Endothelial cell (in vitro differentiated cells): ENCODE data around the gene FBXL16. TPM values are rescaled to one million over a fixed set of nuclear protein-coding genes. Genes with fewer than 3 reads are reported as not detected.

ENCODE experiments used
- DNase-seq: peaks from one replicate; pipeline ENCODE4 v3.0.0; 2021; ENCODE audit warnings: low spot score
- H3K27ac Mint-ChIP-seq: one replicate; pipeline ENCODE4 v1.8.0; 2021; ENCODE audit warnings: mixed read lengths, inconsistent platforms; ENCODE audit not compliant: unreplicated experiment
- H3K27me3 Mint-ChIP-seq: one replicate; pipeline ENCODE4 v1.8.0; 2021; ENCODE audit warnings: mild to moderate bottlenecking, moderate library complexity, mixed read lengths, inconsistent platforms; ENCODE audit not compliant: unreplicated experiment
- H3K36me3 Mint-ChIP-seq: one replicate; pipeline ENCODE4 v1.8.0; 2021; ENCODE audit warnings: mild to moderate bottlenecking, low read depth, mixed read lengths, inconsistent platforms; ENCODE audit not compliant: unreplicated experiment
- H3K4me1 Mint-ChIP-seq: one replicate; pipeline ENCODE4 v1.8.0; 2021; ENCODE audit warnings: mild to moderate bottlenecking, mixed read lengths, inconsistent platforms; ENCODE audit not compliant: unreplicated experiment
- H3K4me3 Mint-ChIP-seq: one replicate; pipeline ENCODE4 v1.8.0; 2021; ENCODE audit warnings: mild to moderate bottlenecking, mixed read lengths, inconsistent platforms; ENCODE audit not compliant: unreplicated experiment
- H3K9me3 Mint-ChIP-seq: one replicate; pipeline ENCODE4 v1.8.0; 2021; ENCODE audit warnings: mixed read lengths, inconsistent platforms; ENCODE audit not compliant: unreplicated experiment
- CTCF ChIP-seq: fragments of 200-600 bp; sonication (generic); IDR thresholded peaks from one replicate; pipeline ENCODE4 v1.5.0; 2021; ENCODE audit warnings: antibody characterized with exemption; ENCODE audit not compliant: unreplicated experiment
- total RNA-seq: library from RNA; stranded (reverse); fragmentation: NEBNext Ultra II Directional; extraction: Animal tissue kit (Norgen Biotek cat#: 25700); gene quantifications from one replicate; pipeline ENCODE4 v1.2.1, GENCODE V29; 2021; ENCODE audit not compliant: unreplicated experiment

The FBXL16 gene
- total RNA-seq, 1 donor from 2014 or later: not detected

- Mint-ChIP-seq H3K4me1 (peaks cover 23% of the 10 kb centered on the region), H3K27ac (peak overlapping the region; percentile 36), H3K36me3 (peaks cover 10% of the 10 kb centered on the region), H3K27me3 (peaks cover 6% of the 10 kb centered on the region), H3K9me3 (no peaks in the 10 kb centered on the region), H3K4me3 (peak overlapping the region; percentile 85)
- no peak for TF ChIP-seq CTCF
- DNase-seq: no peak
Measured at GRCh38 chr16:739560-740458, 34.2 kb upstream of the FBXL16 start.

GRCh38 chr16:736936-737481, 31.4 kb upstream of the FBXL16 start:
- peaks cover 23% of the 10 kb centered on the region for H3K4me1 Mint-ChIP-seq
- no peak for TF ChIP-seq CTCF
- H3K36me3 Mint-ChIP-seq: peaks cover 18% of the 10 kb centered on the region
- DNase-seq: no peak
- H3K27me3 Mint-ChIP-seq: peaks cover 8% of the 10 kb centered on the region
- H3K4me3 Mint-ChIP-seq: no peak overlapping the region
- H3K27ac Mint-ChIP-seq: no peak overlapping the region
- H3K9me3 Mint-ChIP-seq: no peaks in the 10 kb centered on the region

- no peaks in the 10 kb centered on the region for H3K9me3 Mint-ChIP-seq
- H3K4me3 Mint-ChIP-seq: no peak overlapping the region
- H3K36me3 Mint-ChIP-seq: peaks cover 19% of the 10 kb centered on the region
- peaks cover 23% of the 10 kb centered on the region for H3K4me1 Mint-ChIP-seq
- no peak overlapping the region for H3K27ac Mint-ChIP-seq
- H3K27me3 Mint-ChIP-seq: peaks cover 8% of the 10 kb centered on the region
- DNase-seq: no peak
- TF ChIP-seq CTCF: no peak
Measured at GRCh38 chr16:735982-736453, 30.4 kb upstream of the FBXL16 start.

GRCh38 chr16:734981-735881, 29.6 kb upstream of the FBXL16 start:
- H3K27ac Mint-ChIP-seq: peak overlapping the region; percentile 73
- H3K4me3 Mint-ChIP-seq: peak overlapping the region; percentile 72
- no peak for TF ChIP-seq CTCF
- H3K36me3 Mint-ChIP-seq: peaks cover 19% of the 10 kb centered on the region
- peaks cover 23% of the 10 kb centered on the region for H3K4me1 Mint-ChIP-seq
- DNase-seq: no peak
- no peaks in the 10 kb centered on the region for H3K9me3 Mint-ChIP-seq
- H3K27me3 Mint-ChIP-seq: peaks cover 8% of the 10 kb centered on the region
